H1 (cell line): ENCODE data around the gene ZMYND12.

Experiments used
- CREB1 ChIP-seq: IDR thresholded peaks from 2 replicates; pipeline ENCODE4 v1.6.1; 2012; ENCODE audit warnings: inconsistent platforms
- GABPA ChIP-seq: IDR thresholded peaks from 2 replicates; pipeline ENCODE4 v1.6.1; 2011; ENCODE audit warnings: mild to moderate bottlenecking, low read length, moderate library complexity, borderline replicate concordance; ENCODE audit not compliant: insufficient read depth
- POLR2AphosphoS5 ChIP-seq: IDR thresholded peaks from 2 replicates; pipeline ENCODE4 v1.6.1; 2011; ENCODE audit warnings: low read depth, low read length
- RBBP5 ChIP-seq: IDR thresholded peaks from 2 replicates; pipeline ENCODE4 v1.7.1; 2012; ENCODE audit warnings: low read depth, mild to moderate bottlenecking, inconsistent platforms, low read length, moderate library complexity, borderline replicate concordance
- SUZ12 ChIP-seq: fragments of 200-600 bp; sonication (generic); IDR thresholded peaks from 2 replicates; pipeline ENCODE4 v1.6.1; 2012; ENCODE audit warnings: mild to moderate bottlenecking, inconsistent platforms, low read length, moderate library complexity, mixed read lengths
- TF ChIP-seq, protein P1 (sequence below), 3 experiments: IDR thresholded peaks; 1 replicate in 2 of 3; 2 replicates in 1 of 3; pipeline versions ENCODE4 v1.5.1 to v1.6.1; 2011; ENCODE audit warnings: low read length in 3 of 3, mild to moderate bottlenecking in 3 of 3, inconsistent platforms in 2 of 3, low read depth in 1 of 3, moderate library complexity in 1 of 3; ENCODE audit not compliant: insufficient read depth in 1 of 3; ENCODE audit errors: control extremely low read depth in 1 of 3
- TF ChIP-seq, protein P2 (sequence below): IDR thresholded peaks from 2 replicates; pipeline ENCODE4 v1.6.1; 2011; ENCODE audit warnings: low read length, improper control_type of control experiment

DNA sequence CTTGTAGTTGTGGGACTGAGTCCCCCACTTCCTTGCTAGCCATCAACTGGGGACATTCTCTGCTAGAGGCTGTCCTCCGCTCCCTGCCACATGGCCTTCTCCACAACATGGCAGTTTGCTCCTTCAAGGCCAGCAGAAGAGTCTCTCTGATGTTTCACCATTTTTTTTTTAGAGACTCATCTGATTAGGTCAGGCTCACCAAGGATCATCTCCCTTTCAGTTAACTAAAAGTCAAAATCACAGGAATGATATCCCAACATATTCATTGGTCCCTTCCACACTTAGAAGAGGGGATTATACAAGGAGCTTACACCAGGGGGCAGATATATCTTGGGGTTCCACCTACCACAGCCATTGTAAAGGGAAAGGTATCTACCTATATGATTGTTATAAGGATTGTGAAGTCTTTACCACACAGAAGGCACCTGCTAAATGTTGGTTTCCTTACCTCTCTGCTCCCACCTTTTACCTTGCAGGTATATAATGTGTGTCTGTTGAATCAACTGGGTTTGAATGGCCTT lies 51.9 kb downstream of the ZMYND12 start:
- TF ChIP-seq CREB1, result no peak
- no peak for TF ChIP-seq SUZ12
- TF ChIP-seq, protein P1, sequence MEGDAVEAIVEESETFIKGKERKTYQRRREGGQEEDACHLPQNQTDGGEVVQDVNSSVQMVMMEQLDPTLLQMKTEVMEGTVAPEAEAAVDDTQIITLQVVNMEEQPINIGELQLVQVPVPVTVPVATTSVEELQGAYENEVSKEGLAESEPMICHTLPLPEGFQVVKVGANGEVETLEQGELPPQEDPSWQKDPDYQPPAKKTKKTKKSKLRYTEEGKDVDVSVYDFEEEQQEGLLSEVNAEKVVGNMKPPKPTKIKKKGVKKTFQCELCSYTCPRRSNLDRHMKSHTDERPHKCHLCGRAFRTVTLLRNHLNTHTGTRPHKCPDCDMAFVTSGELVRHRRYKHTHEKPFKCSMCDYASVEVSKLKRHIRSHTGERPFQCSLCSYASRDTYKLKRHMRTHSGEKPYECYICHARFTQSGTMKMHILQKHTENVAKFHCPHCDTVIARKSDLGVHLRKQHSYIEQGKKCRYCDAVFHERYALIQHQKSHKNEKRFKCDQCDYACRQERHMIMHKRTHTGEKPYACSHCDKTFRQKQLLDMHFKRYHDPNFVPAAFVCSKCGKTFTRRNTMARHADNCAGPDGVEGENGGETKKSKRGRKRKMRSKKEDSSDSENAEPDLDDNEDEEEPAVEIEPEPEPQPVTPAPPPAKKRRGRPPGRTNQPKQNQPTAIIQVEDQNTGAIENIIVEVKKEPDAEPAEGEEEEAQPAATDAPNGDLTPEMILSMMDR (IDR thresholded peaks at IDR 0.05; ENCODE audit: control extremely low read depth in 1 of 3, insufficient read depth in 1 of 3, low read depth in 1 of 3, low read length in 3 of 3), result peak in 1 of 3 experiments; percentile 37; a peak in 2 of 4 replicates
- TF ChIP-seq, protein P2, sequence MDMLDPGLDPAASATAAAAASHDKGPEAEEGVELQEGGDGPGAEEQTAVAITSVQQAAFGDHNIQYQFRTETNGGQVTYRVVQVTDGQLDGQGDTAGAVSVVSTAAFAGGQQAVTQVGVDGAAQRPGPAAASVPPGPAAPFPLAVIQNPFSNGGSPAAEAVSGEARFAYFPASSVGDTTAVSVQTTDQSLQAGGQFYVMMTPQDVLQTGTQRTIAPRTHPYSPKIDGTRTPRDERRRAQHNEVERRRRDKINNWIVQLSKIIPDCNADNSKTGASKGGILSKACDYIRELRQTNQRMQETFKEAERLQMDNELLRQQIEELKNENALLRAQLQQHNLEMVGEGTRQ, result no peak
- no peak for TF ChIP-seq GABPA
- TF ChIP-seq POLR2AphosphoS5, result no peak
- no peak for TF ChIP-seq RBBP5
